ENCODE data around the gene NTRK2. TPM values are rescaled to one million over a fixed set of nuclear protein-coding genes. Genes with fewer than 3 reads are reported as not detected.

NTRK2 gene
- total RNA-seq, 2 experiments from 2014 or later = 0.12 to 2.9 TPM

GRCh38 chr9:84935528-84936117 lies 266.1 kb downstream of the NTRK2 start:
- Mint-ChIP-seq H3K36me3 (no peaks in the 10 kb centered on the region), H3K9me3 (ENCODE audit: low read depth) (no peaks in the 10 kb centered on the region), H3K27ac (no peak overlapping the region), H3K27me3 (no peaks in the 10 kb centered on the region), H3K4me3 (no peak overlapping the region), H3K4me1 (no peaks in the 10 kb centered on the region)
- ATAC-seq = no peak
- CTCF ChIA-PET = no interaction called here
- no peak for DNase-seq

- no peaks in the 10 kb centered on the region for H3K36me3 Mint-ChIP-seq
Measured at GRCh38 chr9:84937180-84937579, 267.7 kb downstream of the NTRK2 start.

GRCh38 chr9:84937581-84937980 lies 268.1 kb downstream of the NTRK2 start:
- no peaks in the 10 kb centered on the region for H3K27me3 Mint-ChIP-seq
- no peaks in the 10 kb centered on the region for H3K9me3 Mint-ChIP-seq (ENCODE audit: low read depth)
- no peak overlapping the region for H3K27ac Mint-ChIP-seq
- H3K4me3 Mint-ChIP-seq = no peak overlapping the region
- no peak for DNase-seq
- CTCF ChIA-PET = no interaction called here
- H3K4me1 Mint-ChIP-seq = no peaks in the 10 kb centered on the region
- ATAC-seq = no peak
- H3K36me3 Mint-ChIP-seq = no peaks in the 10 kb centered on the region

More at GRCh38 chr9:84937180-84937579, 267.7 kb downstream of the NTRK2 start:
- DNase-seq (no peak), ATAC-seq (no peak)
- CTCF ChIA-PET = no interaction called here
- Mint-ChIP-seq H3K27ac (no peak overlapping the region), H3K4me1 (no peaks in the 10 kb centered on the region), H3K27me3 (no peaks in the 10 kb centered on the region), H3K4me3 (no peak overlapping the region), H3K9me3 (ENCODE audit: low read depth) (no peaks in the 10 kb centered on the region)

GRCh38 chr9:84939774-84940173 lies 270.2 kb downstream of the NTRK2 start:
- CTCF ChIA-PET = no interaction called here
- DNase-seq = no peak
- ATAC-seq = no peak
- H3K27ac Mint-ChIP-seq = no peak overlapping the region
- peaks cover 3% of the 10 kb centered on the region for H3K27me3 Mint-ChIP-seq
- H3K4me3 Mint-ChIP-seq = no peak overlapping the region
- no peaks in the 10 kb centered on the region for H3K4me1 Mint-ChIP-seq
- H3K36me3 Mint-ChIP-seq = no peaks in the 10 kb centered on the region
- H3K9me3 Mint-ChIP-seq (ENCODE audit: low read depth) = no peaks in the 10 kb centered on the region

- no peak for DNase-seq
- Mint-ChIP-seq H3K27ac (no peak overlapping the region), H3K27me3 (peaks cover 3% of the 10 kb centered on the region), H3K4me1 (no peaks in the 10 kb centered on the region), H3K9me3 (ENCODE audit: low read depth) (no peaks in the 10 kb centered on the region), H3K4me3 (no peak overlapping the region), H3K36me3 (no peaks in the 10 kb centered on the region)
- no peak for ATAC-seq
- CTCF ChIA-PET = no interaction called here
Measured at GRCh38 chr9:84940294-84940693, 270.8 kb downstream of the NTRK2 start.

GRCh38 chr9:84941792-84942191 lies 272.3 kb downstream of the NTRK2 start:
- no peak for DNase-seq
- H3K36me3 Mint-ChIP-seq = no peaks in the 10 kb centered on the region
- no peak overlapping the region for H3K27ac Mint-ChIP-seq
- no peaks in the 10 kb centered on the region for H3K4me1 Mint-ChIP-seq
- H3K4me3 Mint-ChIP-seq = no peak overlapping the region
- peaks cover 3% of the 10 kb centered on the region for H3K27me3 Mint-ChIP-seq
- CTCF ChIA-PET = no interaction called here
- H3K9me3 Mint-ChIP-seq (ENCODE audit: low read depth) = no peaks in the 10 kb centered on the region
- no peak for ATAC-seq

- no peak for ATAC-seq
- Mint-ChIP-seq H3K27ac (no peak overlapping the region), H3K36me3 (no peaks in the 10 kb centered on the region), H3K4me1 (no peaks in the 10 kb centered on the region), H3K27me3 (peaks cover 3% of the 10 kb centered on the region), H3K9me3 (ENCODE audit: low read depth) (no peaks in the 10 kb centered on the region), H3K4me3 (no peak overlapping the region)
- CTCF ChIA-PET = no interaction called here
- DNase-seq = no peak
Measured at GRCh38 chr9:84943482-84944050, 274.0 kb downstream of the NTRK2 start.

GRCh38 chr9:84945878-84946538 lies 276.5 kb downstream of the NTRK2 start:
- CTCF ChIA-PET = no interaction called here
- no peaks in the 10 kb centered on the region for H3K9me3 Mint-ChIP-seq (ENCODE audit: low read depth)

GRCh38 chr9:84947412-84947972 lies 278.0 kb downstream of the NTRK2 start:
- CTCF ChIA-PET = no interaction called here
- no peak overlapping the region for H3K4me3 Mint-ChIP-seq
- no peak for ATAC-seq

More at GRCh38 chr9:84945878-84946538, 276.5 kb downstream of the NTRK2 start:
- Mint-ChIP-seq H3K4me3 (no peak overlapping the region), H3K4me1 (no peaks in the 10 kb centered on the region), H3K27ac (no peak overlapping the region), H3K36me3 (no peaks in the 10 kb centered on the region), H3K27me3 (peaks cover 3% of the 10 kb centered on the region)
- DNase-seq (no peak), ATAC-seq (no peak)

GRCh38 chr9:84949258-84949657 lies 279.7 kb downstream of the NTRK2 start:
- DNase-seq = no peak
- no peaks in the 10 kb centered on the region for H3K9me3 Mint-ChIP-seq (ENCODE audit: low read depth)
- ATAC-seq = no peak
- no peaks in the 10 kb centered on the region for H3K36me3 Mint-ChIP-seq
- no peaks in the 10 kb centered on the region for H3K27me3 Mint-ChIP-seq
- peaks cover 3% of the 10 kb centered on the region for H3K4me1 Mint-ChIP-seq
- H3K27ac Mint-ChIP-seq = no peak overlapping the region
- CTCF ChIA-PET = no interaction called here
- no peak overlapping the region for H3K4me3 Mint-ChIP-seq

More at GRCh38 chr9:84947412-84947972, 278.0 kb downstream of the NTRK2 start:
- no peak for DNase-seq
- Mint-ChIP-seq H3K9me3 (ENCODE audit: low read depth) (no peaks in the 10 kb centered on the region), H3K27ac (no peak overlapping the region), H3K4me1 (no peaks in the 10 kb centered on the region), H3K36me3 (no peaks in the 10 kb centered on the region), H3K27me3 (peaks cover 3% of the 10 kb centered on the region)

GRCh38 chr9:84949971-84950370 lies 280.4 kb downstream of the NTRK2 start:
- Mint-ChIP-seq H3K27ac (no peak overlapping the region), H3K36me3 (no peaks in the 10 kb centered on the region), H3K9me3 (ENCODE audit: low read depth) (no peaks in the 10 kb centered on the region), H3K27me3 (no peaks in the 10 kb centered on the region), H3K4me1 (peaks cover 3% of the 10 kb centered on the region), H3K4me3 (no peak overlapping the region)
- DNase-seq (no peak), ATAC-seq (no peak)
- CTCF ChIA-PET = no interaction called here

- CTCF ChIA-PET = interaction anchor here (0.7 kb wide), 1 partner anchor 283 kb away, joined by 3 read pairs; no protein-coding TSS in a partner anchor
- ATAC-seq = no peak
- Mint-ChIP-seq H3K36me3 (no peaks in the 10 kb centered on the region), H3K4me1 (peaks cover 3% of the 10 kb centered on the region), H3K9me3 (ENCODE audit: low read depth) (no peaks in the 10 kb centered on the region), H3K27me3 (no peaks in the 10 kb centered on the region), H3K27ac (no peak overlapping the region), H3K4me3 (no peak overlapping the region)
- no peak for DNase-seq
Measured at GRCh38 chr9:84950879-84951811, 281.6 kb downstream of the NTRK2 start.

GRCh38 chr9:84953252-84953773 lies 283.8 kb downstream of the NTRK2 start:
- Mint-ChIP-seq H3K27ac (no peak overlapping the region), H3K36me3 (no peaks in the 10 kb centered on the region)

More at GRCh38 chr9:84953252-84953773, 283.8 kb downstream of the NTRK2 start:
- DNase-seq = no peak
- no peak overlapping the region for H3K4me3 Mint-ChIP-seq
- H3K27me3 Mint-ChIP-seq = no peaks in the 10 kb centered on the region
- CTCF ChIA-PET = no interaction called here
- H3K9me3 Mint-ChIP-seq (ENCODE audit: low read depth) = no peaks in the 10 kb centered on the region
- no peak for ATAC-seq
- H3K4me1 Mint-ChIP-seq = peaks cover 3% of the 10 kb centered on the region

Data from activated CD8-positive, alpha-beta memory T cell treated with anti-CD3 and anti-CD28 coated beads, Interleukin-2, amount 10 ng/mL, durations not matched to agents 7 days and 5 days (primary cell).